ENCODE data around the gene NQO2. TPM values are rescaled to one million over a fixed set of nuclear protein-coding genes. Genes with fewer than 3 reads are reported as not detected.

The NQO2 gene
- total RNA-seq, 1 donor from 2014 or later: 9.4 TPM

DNA sequence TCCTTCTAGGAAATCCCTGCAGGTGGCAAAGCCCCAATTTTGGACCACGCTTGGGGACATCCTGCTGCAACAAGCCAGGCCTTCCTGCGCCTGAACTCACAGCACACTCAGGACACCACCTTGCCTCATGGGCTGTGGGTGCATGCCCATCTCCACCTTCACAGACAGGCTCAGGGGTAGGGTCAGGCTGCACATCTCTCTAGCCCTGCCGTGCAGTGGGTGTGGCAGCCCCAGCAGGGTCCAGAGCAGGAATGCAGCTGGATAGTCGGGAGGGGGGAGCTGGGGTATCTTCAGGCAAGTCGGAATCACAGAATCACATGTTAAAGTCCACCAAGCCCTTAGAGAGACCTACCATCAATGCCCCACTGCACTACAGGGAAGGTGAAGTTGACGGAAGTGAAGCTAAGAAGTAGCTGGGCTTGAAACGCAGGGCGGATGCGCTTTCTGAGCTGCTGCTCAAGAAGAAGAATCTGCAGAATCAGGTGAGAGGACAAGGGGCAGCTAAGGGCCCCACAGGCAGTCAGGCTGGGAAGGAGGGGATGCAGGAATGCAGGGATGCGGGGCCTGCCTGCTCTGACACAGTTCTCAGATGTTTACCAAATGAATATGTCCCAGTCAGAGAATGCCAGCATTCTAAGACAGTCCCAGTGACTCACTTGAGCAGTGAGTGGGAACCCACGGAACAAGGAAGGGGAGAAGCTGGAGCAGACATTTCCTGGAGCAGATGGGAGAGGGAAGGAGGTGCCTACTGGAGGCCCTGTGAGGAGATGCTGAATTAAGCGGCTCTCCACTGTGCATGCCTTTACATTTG is 39.6 kb upstream of the NQO2 start:
- DNase-seq (ENCODE audit: low read depth) (peak; percentile 78), FAIRE-seq (no peak)
- H3K36me3 Mint-ChIP-seq (ENCODE audit: low read depth, unreplicated experiment): peaks cover 10% of the 10 kb centered on the region
- Histone ChIP-seq H3K27ac (ENCODE audit: low read depth, low read length) (peak overlapping the region; percentile 52), H3K27me3 (ENCODE audit: insufficient read depth, low read length) (no peaks in the 10 kb centered on the region), H2AFZ (ENCODE audit: low read depth, low read length) (no peak overlapping the region), H3K9me3 (ENCODE audit: insufficient read depth, low read depth, low read length) (no peaks in the 10 kb centered on the region), H3K4me1 (ENCODE audit: insufficient read depth, low read length) (peaks cover 16% of the 10 kb centered on the region), H3K36me3 (ENCODE audit: insufficient read depth, low read length) (no peaks in the 10 kb centered on the region), H4K20me1 (ENCODE audit: insufficient read depth, low read length) (peaks cover 7% of the 10 kb centered on the region), H3K9ac (ENCODE audit: low read length) (peak overlapping the region; percentile 46), H3K4me2 (ENCODE audit: low read length) (peak overlapping the region; percentile 63), H3K79me2 (ENCODE audit: insufficient read depth, low read length) (peaks cover 74% of the 10 kb centered on the region), H3K4me3 (ENCODE audit: insufficient read depth, low read depth, low read length) (no peak overlapping the region)
- peaks cover 18% of the 10 kb centered on the region for H3K4me1 Mint-ChIP-seq (ENCODE audit: low read depth, unreplicated experiment)
- no peaks in the 10 kb centered on the region for H3K27me3 Mint-ChIP-seq (ENCODE audit: low read depth, unreplicated experiment)
- H3K9me3 Mint-ChIP-seq (ENCODE audit: unreplicated experiment): no peaks in the 10 kb centered on the region
- TF ChIP-seq CTCF (IDR thresholded peaks at IDR 0.05; ENCODE audit: insufficient read depth, low read depth, low read length) (no peak), EZH2 (IDR thresholded peaks at IDR 0.05; ENCODE audit: insufficient read depth, low read length) (no peak)
- H3K4me3 Mint-ChIP-seq (ENCODE audit: unreplicated experiment): peak overlapping the region; percentile 37
- H3K27ac Mint-ChIP-seq (ENCODE audit: unreplicated experiment): peak overlapping the region; percentile 55

DNA sequence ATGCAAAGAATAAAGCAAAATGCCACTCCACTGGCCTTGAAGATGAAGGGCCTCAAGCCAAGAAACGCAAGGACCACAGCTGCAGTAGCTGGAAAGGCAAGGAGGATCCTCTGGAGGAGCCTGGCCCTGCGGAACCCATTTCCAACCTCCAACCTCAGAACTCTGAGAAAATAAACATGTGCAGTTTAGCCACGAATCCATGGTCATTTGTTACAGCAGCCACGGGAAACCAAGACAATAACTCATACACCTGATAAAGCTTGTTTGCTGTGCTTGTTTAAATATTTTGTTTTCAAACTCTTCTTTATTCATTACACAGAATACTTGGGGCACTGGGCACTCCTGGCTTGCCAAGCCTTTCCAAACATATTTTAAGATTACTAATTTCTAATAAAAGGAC is 38.8 kb upstream of the NQO2 start:
- H3K27ac Mint-ChIP-seq (ENCODE audit: unreplicated experiment): peak overlapping the region; percentile 55
- H3K79me2 ChIP-seq (ENCODE audit: insufficient read depth, low read length): peaks cover 80% of the 10 kb centered on the region
- no peak for FAIRE-seq

More for the DNA sequence above, 38.8 kb upstream of the NQO2 start:
- DNase-seq (ENCODE audit: low read depth): no peak
- Histone ChIP-seq H3K9me3 (ENCODE audit: insufficient read depth, low read depth, low read length) (no peaks in the 10 kb centered on the region), H2AFZ (ENCODE audit: low read depth, low read length) (no peak overlapping the region), H3K4me3 (ENCODE audit: insufficient read depth, low read depth, low read length) (no peak overlapping the region), H3K36me3 (ENCODE audit: insufficient read depth, low read length) (no peaks in the 10 kb centered on the region), H3K27ac (ENCODE audit: low read depth, low read length) (peak overlapping the region; percentile 52), H3K9ac (ENCODE audit: low read length) (peak overlapping the region; percentile 46), H3K27me3 (ENCODE audit: insufficient read depth, low read length) (no peaks in the 10 kb centered on the region), H4K20me1 (ENCODE audit: insufficient read depth, low read length) (peaks cover 7% of the 10 kb centered on the region), H3K4me2 (ENCODE audit: low read length) (peak overlapping the region; percentile 63), H3K4me1 (ENCODE audit: insufficient read depth, low read length) (peaks cover 16% of the 10 kb centered on the region)
- H3K4me3 Mint-ChIP-seq (ENCODE audit: unreplicated experiment): no peak overlapping the region
- H3K9me3 Mint-ChIP-seq (ENCODE audit: unreplicated experiment): no peaks in the 10 kb centered on the region
- no peaks in the 10 kb centered on the region for H3K27me3 Mint-ChIP-seq (ENCODE audit: low read depth, unreplicated experiment)
- H3K36me3 Mint-ChIP-seq (ENCODE audit: low read depth, unreplicated experiment): peaks cover 10% of the 10 kb centered on the region
- TF ChIP-seq EZH2 (IDR thresholded peaks at IDR 0.05; ENCODE audit: insufficient read depth, low read length): no peak
- TF ChIP-seq CTCF (IDR thresholded peaks at IDR 0.05; ENCODE audit: insufficient read depth, low read depth, low read length): no peak
- peaks cover 18% of the 10 kb centered on the region for H3K4me1 Mint-ChIP-seq (ENCODE audit: low read depth, unreplicated experiment)
